K562 (cell line): ENCODE results near the gene SMIM36. TPM values are rescaled to one million over a fixed set of nuclear protein-coding genes. Genes with fewer than 3 reads are reported as not detected.
A peak's percentile ranks its signal among the peaks of the same experiment; 100 is the strongest.

ENCODE experiments used
- ARNT ChIP-seq, 2 experiments: fragments of 450-650 bp; IDR thresholded peaks; 2 replicates each; pipeline ENCODE4 v1.6.1; 2016; ENCODE audit warnings: mild to moderate bottlenecking in 1 of 2
- ASH1L ChIP-seq: fragments of 450-650 bp; IDR thresholded peaks from 2 replicates; pipeline ENCODE4 v1.6.1; 2018; ENCODE audit warnings: borderline replicate concordance, mild to moderate bottlenecking, low read depth; ENCODE audit not compliant: partially characterized antibody
- C11orf30 ChIP-seq: fragments of 450-650 bp; IDR thresholded peaks from 2 replicates; pipeline ENCODE4 v1.6.1; 2016; ENCODE audit warnings: low read depth, mild to moderate bottlenecking
- CBX3 ChIP-seq, 2 experiments: IDR thresholded peaks; 1 replicate in 1 of 2; 2 replicates in 1 of 2; pipeline ENCODE4 v1.6.1; 2012; ENCODE audit warnings: inconsistent platforms in 2 of 2, low read length in 2 of 2, borderline replicate concordance in 1 of 2, control low read depth in 1 of 2
- EHMT2 ChIP-seq: fragments of 450-650 bp; IDR thresholded peaks from 2 replicates; pipeline ENCODE4 v1.6.1; 2018; ENCODE audit warnings: antibody characterized with exemption
- GABPA ChIP-seq: fragments of 200-800 bp; sonication (Bioruptor generic); conservative IDR thresholded peaks from 2 replicates; pipeline ENCODE4 v1.6.1; 2016; ENCODE audit warnings: low read depth, missing genetic modification characterization, missing compliant biosample characterization
- MIER1 ChIP-seq: fragments of 450-650 bp; IDR thresholded peaks from 2 replicates; pipeline ENCODE4 v1.6.1; 2016; ENCODE audit warnings: antibody characterized with exemption, mild to moderate bottlenecking, low read depth
- MNT ChIP-seq, 2 experiments: fragments of 450-650 bp; conservative IDR thresholded peaks; 2 replicates each; pipeline ENCODE4 v1.6.1; 2017; ENCODE audit warnings: mild to moderate bottlenecking in 2 of 2, moderate library complexity in 2 of 2
- NFE2L1 ChIP-seq: fragments of 450-650 bp; IDR thresholded peaks from 2 replicates; pipeline ENCODE4 v1.6.1; 2016; ENCODE audit warnings: missing genetic modification characterization, low read depth, mild to moderate bottlenecking, missing compliant biosample characterization, moderate library complexity, borderline replicate concordance
- NONO ChIP-seq, 2 experiments: fragments of 200-400 bp in 1 of 2; fragments of 450-650 bp in 1 of 2; formaldehyde crosslinking in 1 of 2; IDR thresholded peaks; 2 replicates each; pipeline ENCODE4 v1.6.1; 2017; ENCODE audit warnings: low read depth in 2 of 2, mild to moderate bottlenecking in 2 of 2, moderate library complexity in 2 of 2, low read length in 1 of 2
- SMAD4 ChIP-seq: fragments of 250-450 bp; sonication (Bioruptor Pico); conservative IDR thresholded peaks from 2 replicates; pipeline ENCODE4 v1.8.0; 2021; ENCODE audit warnings: inconsistent platforms, mild to moderate bottlenecking, moderate library complexity
- TEAD4 ChIP-seq, 2 experiments: sonication (generic) in 1 of 2; formaldehyde crosslinking in 1 of 2; IDR thresholded peaks; 2 replicates each; pipeline versions ENCODE4 v1.6.1 to v1.8.0; 2012 to 2022; ENCODE audit warnings: borderline replicate concordance in 1 of 2, inconsistent platforms in 1 of 2, low read length in 1 of 2, mild to moderate bottlenecking in 1 of 2, missing genetic modification reagents in 1 of 2
- ZBTB7A ChIP-seq: IDR thresholded peaks from 2 replicates; pipeline ENCODE4 v1.6.1; 2011; ENCODE audit warnings: low read depth, mild to moderate bottlenecking, low read length, moderate library complexity, borderline replicate concordance; ENCODE audit not compliant: control insufficient read depth
- ZNF318 ChIP-seq, 2 experiments: fragments of 450-650 bp; IDR thresholded peaks; 2 replicates each; pipeline ENCODE4 v1.6.1; 2016; ENCODE audit warnings: mild to moderate bottlenecking in 2 of 2, borderline replicate concordance in 1 of 2, low read depth in 1 of 2, moderate library complexity in 1 of 2
- ZNF644 ChIP-seq: fragments of 200-800 bp; sonication (Bioruptor generic); IDR thresholded peaks from 2 replicates; pipeline ENCODE4 v1.6.1; 2016; ENCODE audit warnings: low read depth, missing genetic modification characterization, missing compliant biosample characterization
- ZNF79 ChIP-seq: fragments of 250-450 bp; sonication (Bioruptor Pico); IDR thresholded peaks from 2 replicates; pipeline ENCODE4 v1.4.0; 2020; ENCODE audit warnings: low read depth, mild to moderate bottlenecking, moderate library complexity
- polyA plus RNA-seq, 8 experiments: library from polyadenylated mRNA; depleted of rRNA in 4 of 8; stranded (reverse) in 5 of 8; unstranded in 3 of 8; fragments of >200 nt; fragmentation: Nextera tagmentation in 2 of 8; fragmentation: Illumina TruSeq in 1 of 8; extraction: Ambion mirVana in 2 of 8; extraction: Trizol in 1 of 8; gene quantifications; 2 replicates each; pipeline versions ENCODE4 v1.2.1 to v1.2.3, GENCODE V29; 2011 to 2014; ENCODE audit warnings: inconsistent platforms in 1 of 8, missing spikeins in 1 of 8
- total RNA-seq, 7 experiments: library from RNA; depleted of rRNA in 6 of 7; stranded (reverse); fragments of >200 nt in 6 of 7; fragmentation: Illumina TruSeq in 2 of 7; extraction: Trizol in 2 of 7; gene quantifications; 2 replicates each; pipeline versions ENCODE4 v1.2.1 to v1.2.3, GENCODE V29; 2011 to 2021; ENCODE audit warnings: low replicate concordance in 1 of 7

SMIM36 gene
- total and polyA plus RNA-seq, 9 of the 15 experiments (the other 6 are each of a cell fraction or from before 2014, with no cell fraction given) = not detected

DNA sequence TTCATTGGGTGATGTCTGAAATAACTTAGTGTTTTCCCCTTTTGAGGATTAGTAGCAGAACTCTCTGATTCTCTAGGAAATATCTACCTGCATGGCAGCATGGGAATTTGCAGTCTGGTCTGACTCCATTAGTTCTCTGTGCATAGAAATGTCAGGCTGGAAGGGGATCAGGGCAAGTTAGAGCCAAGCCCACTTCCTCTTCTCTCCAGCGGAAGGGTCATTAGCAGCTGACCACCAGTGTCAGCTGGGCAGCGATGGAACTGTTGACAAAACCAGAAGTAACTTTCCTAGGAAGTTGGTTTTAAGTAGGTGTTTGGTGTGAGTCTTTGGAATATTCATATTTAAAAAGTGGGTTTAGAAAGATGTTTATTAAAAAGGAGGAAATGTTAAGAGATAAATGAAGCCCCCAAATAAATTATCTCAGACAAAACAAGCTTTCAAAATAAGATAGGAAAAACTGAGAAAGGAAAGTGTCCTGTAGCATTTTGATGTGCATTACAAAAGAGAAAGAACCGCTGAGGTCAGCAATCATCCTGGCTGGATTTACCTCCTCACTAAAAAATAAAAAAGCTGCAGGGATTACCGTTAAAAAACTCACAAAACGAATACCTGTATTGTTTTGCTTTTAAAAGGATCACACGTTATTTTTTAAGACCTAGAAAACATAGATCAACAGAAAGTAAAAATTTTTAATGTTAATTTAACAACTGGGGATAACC is 57.3 kb downstream of the SMIM36 start (continued):
- TF ChIP-seq ASH1L = no peak
- TF ChIP-seq SMAD4 (CRISPR knock-in tag) = no peak
- TF ChIP-seq ZNF318 (IDR thresholded peaks at IDR 0.05; ENCODE audit: borderline replicate concordance in 1 of 2, low read depth in 1 of 2) = 0 out of 4 replicates have a peak, but pooled peaks of 1 of the 2 experiments have one; percentile 51
- TF ChIP-seq C11orf30 = peak; percentile 79
- TF ChIP-seq CBX3 (IDR thresholded peaks at IDR 0.05; ENCODE audit: borderline replicate concordance in 1 of 2, low read length in 2 of 2) = peak in 1 of 2 experiments; percentile 69; a peak in 1 of 3 replicates
- no peak for TF ChIP-seq MIER1
- no peak for TF ChIP-seq MNT (conservative IDR thresholded peaks at IDR 0.05)
- peak; percentile 51 for TF ChIP-seq GABPA (tag)
- TF ChIP-seq ZNF644 = no peak
- no peak for TF ChIP-seq NONO (IDR thresholded peaks at IDR 0.05; ENCODE audit: low read depth in 2 of 2, low read length in 1 of 2)
- TF ChIP-seq NFE2L1 (tag) = no peak
- TF ChIP-seq ZBTB7A = peak; percentile 61; the same call in 1 of the 2 replicates
- peak; percentile 20; the same call in 1 of the 2 replicates for TF ChIP-seq TEAD4 (IDR thresholded peaks at IDR 0.05; ENCODE audit: low read length)
- no peak for TF ChIP-seq TEAD4 (CRISPR knock-in tag; IDR thresholded peaks at IDR 0.05; ENCODE audit: borderline replicate concordance)
- TF ChIP-seq ZNF79 = no peak
- peak; percentile 50; the same call in 1 of the 2 replicates for TF ChIP-seq EHMT2
- TF ChIP-seq ARNT (IDR thresholded peaks at IDR 0.05) = no peak
